ENCODE results near the gene LRRK2. TPM values are rescaled to one million over a fixed set of nuclear protein-coding genes. Genes with fewer than 3 reads are reported as not detected.

The LRRK2 gene
- polyA plus RNA-seq (2012; ENCODE audit: insufficient read length, low read depth), result 15.3 TPM

DNA sequence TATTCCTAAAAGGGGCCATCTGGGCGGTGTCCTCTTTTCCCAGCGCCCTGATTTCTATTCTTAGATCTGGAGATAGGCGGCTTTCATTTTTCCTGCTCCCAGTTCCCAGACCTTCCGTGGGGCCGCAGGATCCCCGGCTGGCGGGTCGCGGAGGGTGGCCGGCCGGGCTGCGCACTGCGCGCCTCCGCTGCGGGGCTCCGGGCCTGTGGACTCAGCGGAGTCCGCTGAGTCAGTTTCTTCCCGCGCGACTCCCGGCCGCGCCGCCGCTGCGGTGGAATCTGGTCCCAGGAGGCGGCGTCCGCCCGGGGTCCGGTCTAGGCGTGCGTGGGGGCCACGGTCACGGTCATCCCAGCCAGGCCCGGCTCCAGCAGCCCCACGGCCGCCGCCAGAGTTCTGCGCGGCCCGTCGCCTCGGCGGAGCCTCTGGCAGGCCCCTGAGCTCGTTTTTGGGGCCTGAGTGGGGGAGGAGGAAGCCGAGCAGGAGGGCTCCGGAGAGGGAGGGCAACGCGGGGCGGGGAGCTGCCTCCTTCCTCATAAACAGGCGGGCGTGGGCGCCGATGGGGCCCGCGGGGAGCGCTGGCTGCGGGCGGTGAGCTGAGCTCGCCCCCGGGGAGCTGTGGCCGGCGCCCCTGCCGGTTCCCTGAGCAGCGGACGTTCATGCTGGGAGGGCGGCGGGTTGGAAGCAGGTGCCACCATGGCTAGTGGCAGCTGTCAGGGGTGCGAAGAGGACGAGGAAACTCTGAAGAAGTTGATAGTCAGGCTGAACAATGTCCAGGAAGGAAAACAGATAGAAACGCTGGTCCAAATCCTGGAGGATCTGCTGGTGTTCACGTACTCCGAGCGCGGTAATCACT is at the start of gene LRRK2:
LRRK2 (plus strand) TSS at position 559 of the 853 bp plus-strand sequence; CDS start at position 694, 135 bp downstream.
- peak; percentile 49 for TF ChIP-seq FOXP2 (optimal IDR thresholded peaks at IDR 0.05; ENCODE audit: borderline replicate concordance, extremely low read depth, extremely low read length, insufficient read depth)
- TF ChIP-seq TAF1 (IDR thresholded peaks at IDR 0.05; ENCODE audit: borderline replicate concordance, insufficient read depth, low read length), result no peak
- no peak for TF ChIP-seq REST (IDR thresholded peaks at IDR 0.05; ENCODE audit: insufficient read depth in 1 of 2, low read depth in 2 of 2, low read length in 2 of 2)
- 0 out of 2 replicates have a peak, but pooled peaks have one; percentile 16 for TF ChIP-seq POLR2AphosphoS5 (IDR thresholded peaks at IDR 0.05; ENCODE audit: low read depth, low read length)
- TF ChIP-seq SIN3A (IDR thresholded peaks at IDR 0.05; ENCODE audit: borderline replicate concordance, insufficient read depth, low read length), result no peak

DNA sequence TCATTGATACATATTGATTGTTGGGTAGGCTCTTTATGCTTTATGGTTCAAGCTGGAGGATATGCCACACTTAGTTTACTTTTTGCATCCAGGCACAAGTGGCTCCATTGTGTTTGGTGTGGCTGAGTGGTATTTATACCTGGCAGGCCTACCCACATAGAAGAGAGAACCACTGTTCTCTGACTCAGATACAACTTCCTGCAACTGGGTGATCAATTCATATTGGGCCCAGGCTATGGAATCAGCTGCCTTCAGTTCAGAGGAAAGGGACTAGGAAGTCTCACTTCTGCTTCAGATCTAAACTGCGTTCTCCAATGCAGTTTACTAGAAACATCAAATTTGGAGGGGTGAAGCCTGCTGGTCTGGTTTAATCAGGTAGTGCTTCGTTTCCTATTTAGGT is 49.8 kb upstream of the LRRK2 start:
- TF ChIP-seq FOXP2 (optimal IDR thresholded peaks at IDR 0.05; ENCODE audit: borderline replicate concordance, extremely low read depth, extremely low read length, insufficient read depth) (no peak), TAF1 (IDR thresholded peaks at IDR 0.05; ENCODE audit: borderline replicate concordance, insufficient read depth, low read length) (no peak), REST (IDR thresholded peaks at IDR 0.05; ENCODE audit: insufficient read depth in 1 of 2, low read depth in 2 of 2, low read length in 2 of 2) (no peak), POLR2AphosphoS5 (IDR thresholded peaks at IDR 0.05; ENCODE audit: low read depth, low read length) (no peak), SIN3A (IDR thresholded peaks at IDR 0.05; ENCODE audit: borderline replicate concordance, insufficient read depth, low read length) (no peak)

DNA sequence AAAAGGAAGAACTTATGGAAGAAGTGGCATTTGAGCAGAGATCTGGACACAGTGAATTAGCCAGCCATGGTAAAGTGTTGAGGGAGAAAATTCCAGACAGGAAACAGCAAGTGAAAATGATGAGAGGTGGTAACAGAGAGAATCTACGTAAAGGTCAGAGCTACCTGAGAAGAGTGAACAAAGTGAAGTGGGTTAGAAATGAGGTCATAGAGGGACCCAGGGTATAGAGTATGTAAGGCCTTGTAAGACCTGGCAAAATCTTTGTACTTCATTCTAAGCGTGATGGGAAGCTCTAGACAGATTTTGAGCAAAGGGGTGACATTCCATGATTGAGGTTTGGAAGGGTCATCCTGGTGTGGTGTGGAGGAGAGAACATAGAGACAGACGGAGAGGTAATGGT is 49.3 kb upstream of the LRRK2 start:
- TF ChIP-seq FOXP2 (optimal IDR thresholded peaks at IDR 0.05; ENCODE audit: borderline replicate concordance, extremely low read depth, extremely low read length, insufficient read depth) (no peak), POLR2AphosphoS5 (IDR thresholded peaks at IDR 0.05; ENCODE audit: low read depth, low read length) (no peak), SIN3A (IDR thresholded peaks at IDR 0.05; ENCODE audit: borderline replicate concordance, insufficient read depth, low read length) (no peak), REST (IDR thresholded peaks at IDR 0.05; ENCODE audit: insufficient read depth in 1 of 2, low read depth in 2 of 2, low read length in 2 of 2) (no peak), TAF1 (IDR thresholded peaks at IDR 0.05; ENCODE audit: borderline replicate concordance, insufficient read depth, low read length) (no peak)

GRCh38 chr12:40178701-40179100 is 46.1 kb upstream of the LRRK2 start:
- TF ChIP-seq REST (IDR thresholded peaks at IDR 0.05; ENCODE audit: insufficient read depth in 1 of 2, low read depth in 2 of 2, low read length in 2 of 2) (no peak), TAF1 (IDR thresholded peaks at IDR 0.05; ENCODE audit: borderline replicate concordance, insufficient read depth, low read length) (no peak), POLR2AphosphoS5 (IDR thresholded peaks at IDR 0.05; ENCODE audit: low read depth, low read length) (no peak), SIN3A (IDR thresholded peaks at IDR 0.05; ENCODE audit: borderline replicate concordance, insufficient read depth, low read length) (no peak), FOXP2 (optimal IDR thresholded peaks at IDR 0.05; ENCODE audit: borderline replicate concordance, extremely low read depth, extremely low read length, insufficient read depth) (no peak)
